ENCODE measurements around the gene KRT5. TPM values are rescaled to one million over a fixed set of nuclear protein-coding genes. Genes with fewer than 3 reads are reported as not detected.

The KRT5 gene
- total RNA-seq, 2 experiments from 2014 or later = not detected

DNA sequence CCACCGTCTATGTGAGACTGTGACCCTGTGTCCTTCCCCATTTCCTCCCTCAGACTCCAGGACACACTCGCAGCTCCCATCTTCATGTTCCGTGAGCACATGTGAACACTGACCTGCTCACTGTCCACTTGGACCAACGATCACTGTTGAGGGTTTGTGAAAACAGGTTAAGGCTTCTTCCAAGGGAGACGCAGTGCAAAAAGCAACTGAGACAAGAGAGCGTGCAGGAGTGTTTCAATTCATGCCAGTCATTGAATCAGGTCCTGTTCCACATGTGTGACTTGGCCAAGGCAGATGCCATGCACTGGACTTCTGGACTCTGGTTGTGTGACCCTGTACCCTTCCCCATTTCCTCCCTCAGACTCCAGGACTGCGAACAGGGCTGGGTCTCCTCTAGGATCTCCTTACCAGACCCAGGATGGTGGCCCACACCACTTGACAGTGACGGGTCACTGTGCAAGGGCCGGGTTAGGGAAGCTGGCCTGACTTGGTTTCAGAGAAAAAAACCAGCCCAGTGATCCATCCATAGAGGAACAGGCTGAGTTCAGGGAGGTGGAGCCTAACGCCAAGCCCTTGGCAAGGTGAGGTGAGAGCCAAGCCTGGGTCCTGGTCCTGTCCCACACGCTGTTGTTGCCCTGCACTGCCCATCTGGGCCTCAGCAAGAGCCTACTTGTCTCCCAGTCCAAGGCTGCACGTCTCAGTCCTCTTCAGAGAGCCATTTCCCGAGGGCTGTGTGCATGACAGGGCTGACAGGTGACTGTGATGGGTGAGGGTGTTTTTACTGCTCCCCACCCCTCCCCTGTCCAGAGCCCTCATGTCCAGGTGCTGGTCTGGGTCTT lies 5.7 kb upstream of the KRT5 start:
- no peaks in the 10 kb centered on the region for H3K9me3 Mint-ChIP-seq (ENCODE audit: low read depth)
- H3K27ac Mint-ChIP-seq = no peak overlapping the region
- ATAC-seq = no peak
- H3K27me3 Mint-ChIP-seq = no peaks in the 10 kb centered on the region
- no peaks in the 10 kb centered on the region for H3K36me3 Mint-ChIP-seq (ENCODE audit: low read depth)
- CTCF ChIA-PET = interaction anchor here (0.5 kb wide), 1 partner anchor 633 kb away, joined by 3 read pairs; no protein-coding TSS in a partner anchor
- no peaks in the 10 kb centered on the region for H3K4me1 Mint-ChIP-seq
- no peak for DNase-seq
- intact Hi-C loops (cut with DNase I, micrococcal nuclease) = no loop called here
- H3K4me3 Mint-ChIP-seq = no peak overlapping the region
- POLR2A ChIA-PET = no interaction called here

DNA sequence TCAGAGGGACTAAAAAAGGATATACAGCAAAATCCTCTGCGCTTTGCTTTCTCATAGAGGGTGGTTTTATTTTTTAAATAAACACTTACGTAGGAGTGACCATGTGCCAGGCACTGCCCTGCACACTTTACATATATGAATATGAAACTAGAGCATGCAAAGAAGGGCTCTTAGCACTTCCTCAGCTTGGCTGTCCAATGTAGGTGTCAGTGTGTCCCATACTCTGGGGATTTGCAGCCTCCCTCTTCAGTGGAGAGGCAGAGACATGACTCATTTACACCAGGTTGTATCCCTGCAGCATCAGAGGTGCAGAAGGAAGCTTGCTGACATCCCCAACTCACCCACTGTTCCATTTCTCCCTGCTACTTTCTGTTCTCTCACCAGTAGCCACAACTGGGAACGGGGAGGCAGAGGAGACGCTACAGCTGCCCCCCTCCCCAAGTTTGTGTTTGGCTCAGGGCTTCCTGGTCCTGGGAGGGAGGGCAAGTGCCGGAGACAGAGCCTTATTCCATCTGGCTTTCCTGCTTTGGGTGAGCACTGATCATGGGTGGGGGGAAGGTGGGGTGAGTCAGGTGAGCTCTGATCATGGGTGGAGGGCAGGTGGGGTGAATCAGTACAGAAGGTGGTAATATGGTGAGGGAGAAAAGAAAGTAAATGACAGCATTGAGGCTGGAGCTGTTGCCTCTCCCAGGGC lies 4.9 kb upstream of the KRT5 start:
- Mint-ChIP-seq H3K36me3 (ENCODE audit: low read depth) (no peaks in the 10 kb centered on the region), H3K27ac (no peak overlapping the region), H3K4me3 (no peak overlapping the region), H3K9me3 (ENCODE audit: low read depth) (no peaks in the 10 kb centered on the region), H3K4me1 (no peaks in the 10 kb centered on the region), H3K27me3 (no peaks in the 10 kb centered on the region)
- ATAC-seq = no peak
- no peak for DNase-seq
- ChIA-PET CTCF (interaction anchor here (0.5 kb wide), 1 partner anchor 632 kb away, joined by 3 read pairs; no protein-coding TSS in a partner anchor), POLR2A (no interaction called here)
- intact Hi-C loops (cut with DNase I, micrococcal nuclease) = no loop called here

- H3K27ac Mint-ChIP-seq = no peak overlapping the region
- CTCF ChIA-PET = interaction anchor here (0.6 kb wide), 1 partner anchor 946 kb away, joined by 3 read pairs; no protein-coding TSS in a partner anchor
- H3K9me3 Mint-ChIP-seq (ENCODE audit: low read depth) = no peaks in the 10 kb centered on the region
- no peak overlapping the region for H3K4me3 Mint-ChIP-seq
- ATAC-seq (no peak), DNase-seq (no peak)
- intact Hi-C loops (cut with DNase I, micrococcal nuclease) = no loop called here
- POLR2A ChIA-PET = no interaction called here
- H3K36me3 Mint-ChIP-seq (ENCODE audit: low read depth) = no peaks in the 10 kb centered on the region
- H3K27me3 Mint-ChIP-seq = no peaks in the 10 kb centered on the region
- H3K4me1 Mint-ChIP-seq = no peaks in the 10 kb centered on the region
These were observed 4.2 kb upstream of the KRT5 start for GRCh38 chr12:52524241-52524897.

GRCh38 chr12:52523824-52524223 lies 3.6 kb upstream of the KRT5 start:
- no peaks in the 10 kb centered on the region for H3K9me3 Mint-ChIP-seq (ENCODE audit: low read depth)
- H3K36me3 Mint-ChIP-seq (ENCODE audit: low read depth) = no peaks in the 10 kb centered on the region
- POLR2A ChIA-PET = no interaction called here
- H3K27ac Mint-ChIP-seq = no peak overlapping the region
- no peaks in the 10 kb centered on the region for H3K4me1 Mint-ChIP-seq
- CTCF ChIA-PET = interaction anchor here (0.6 kb wide), 1 partner anchor 946 kb away, joined by 3 read pairs; no protein-coding TSS in a partner anchor
- intact Hi-C loops (cut with DNase I, micrococcal nuclease) = no loop called here
- no peak for ATAC-seq
- no peak for DNase-seq
- no peak overlapping the region for H3K4me3 Mint-ChIP-seq
- H3K27me3 Mint-ChIP-seq = no peaks in the 10 kb centered on the region

- CTCF ChIA-PET = interaction anchor here (1.0 kb wide), 1 partner anchor 243 kb away, joined by 4 read pairs; no protein-coding TSS in a partner anchor
- Mint-ChIP-seq H3K27ac (no peak overlapping the region), H3K9me3 (ENCODE audit: low read depth) (no peaks in the 10 kb centered on the region), H3K4me3 (no peak overlapping the region), H3K27me3 (no peaks in the 10 kb centered on the region), H3K4me1 (no peaks in the 10 kb centered on the region), H3K36me3 (ENCODE audit: low read depth) (no peaks in the 10 kb centered on the region)
- intact Hi-C loops (cut with DNase I, micrococcal nuclease) = no loop called here
- POLR2A ChIA-PET = no interaction called here
- DNase-seq = no peak
- no peak for ATAC-seq
These were observed 2.3 kb upstream of the KRT5 start for GRCh38 chr12:52522346-52523011.

DNA sequence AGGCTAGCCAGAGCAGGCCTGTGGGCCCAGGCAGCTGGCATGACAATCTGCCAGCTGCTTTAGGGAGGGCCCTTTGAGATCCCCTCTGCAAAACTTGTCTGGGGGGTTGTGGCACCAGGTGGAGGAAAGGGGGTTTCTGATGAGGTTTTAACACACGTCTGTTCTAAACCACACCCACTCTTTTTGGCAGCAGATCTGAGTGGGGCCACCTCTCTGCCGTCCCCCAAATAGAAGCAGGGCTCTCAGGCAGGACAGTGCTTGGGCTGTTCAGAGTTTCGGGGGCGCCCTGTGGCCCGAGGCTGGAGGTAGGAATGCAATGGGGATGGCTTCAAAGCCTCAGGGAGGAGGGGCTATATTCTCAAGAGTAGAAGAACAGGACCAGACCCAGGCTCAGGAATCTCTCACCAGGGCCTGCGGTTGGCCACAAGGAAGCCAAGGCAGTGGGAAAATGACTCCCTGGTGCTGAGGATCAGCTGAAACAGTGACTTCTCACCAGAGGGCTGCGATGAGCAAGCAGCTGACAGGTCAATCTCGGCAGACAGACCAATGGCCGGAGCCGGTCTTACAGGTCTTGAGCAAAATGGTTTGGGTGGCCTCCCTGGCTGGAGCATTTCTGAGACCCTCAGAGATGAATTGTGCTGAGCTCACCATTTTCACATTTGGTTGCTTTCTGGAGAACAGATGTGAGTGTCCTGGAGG lies 1.5 kb upstream of the KRT5 start:
- H3K27ac Mint-ChIP-seq = no peak overlapping the region
- no peaks in the 10 kb centered on the region for H3K4me1 Mint-ChIP-seq
- no peak for ATAC-seq
- no peaks in the 10 kb centered on the region for H3K36me3 Mint-ChIP-seq (ENCODE audit: low read depth)
- H3K9me3 Mint-ChIP-seq (ENCODE audit: low read depth) = no peaks in the 10 kb centered on the region
- no peaks in the 10 kb centered on the region for H3K27me3 Mint-ChIP-seq
- POLR2A ChIA-PET = no interaction called here
- intact Hi-C loops (cut with DNase I, micrococcal nuclease) = no loop called here
- CTCF ChIA-PET = interaction anchor here (1.0 kb wide), 1 partner anchor 243 kb away, joined by 4 read pairs; no protein-coding TSS in a partner anchor
- no peak for DNase-seq
- H3K4me3 Mint-ChIP-seq = no peak overlapping the region

- intact Hi-C loops (cut with DNase I, micrococcal nuclease) = no loop called here
- CTCF ChIA-PET = no interaction called here
These were observed 977 bp upstream of the KRT5 start for GRCh38 chr12:52521175-52521567.

GRCh38 chr12:52519387-52519703 lies 849 bp downstream of the KRT5 start:
- ChIA-PET CTCF (no interaction called here), POLR2A (no interaction called here)
- H3K4me3 Mint-ChIP-seq = no peak overlapping the region
- no peak overlapping the region for H3K27ac Mint-ChIP-seq
- ATAC-seq = no peak
- no peak for DNase-seq
- peaks cover 2% of the 10 kb centered on the region for H3K27me3 Mint-ChIP-seq
- H3K4me1 Mint-ChIP-seq = no peaks in the 10 kb centered on the region
- H3K9me3 Mint-ChIP-seq (ENCODE audit: low read depth) = no peaks in the 10 kb centered on the region
- no peaks in the 10 kb centered on the region for H3K36me3 Mint-ChIP-seq (ENCODE audit: low read depth)
- intact Hi-C loops (cut with DNase I, micrococcal nuclease) = no loop called here

More at GRCh38 chr12:52521175-52521567, 977 bp upstream of the KRT5 start:
- POLR2A ChIA-PET = no interaction called here
- no peak overlapping the region for H3K4me3 Mint-ChIP-seq
- DNase-seq = no peak
- H3K36me3 Mint-ChIP-seq (ENCODE audit: low read depth) = no peaks in the 10 kb centered on the region
- no peak overlapping the region for H3K27ac Mint-ChIP-seq
- ATAC-seq = no peak
- H3K9me3 Mint-ChIP-seq (ENCODE audit: low read depth) = no peaks in the 10 kb centered on the region
- no peaks in the 10 kb centered on the region for H3K4me1 Mint-ChIP-seq
- no peaks in the 10 kb centered on the region for H3K27me3 Mint-ChIP-seq

DNA sequence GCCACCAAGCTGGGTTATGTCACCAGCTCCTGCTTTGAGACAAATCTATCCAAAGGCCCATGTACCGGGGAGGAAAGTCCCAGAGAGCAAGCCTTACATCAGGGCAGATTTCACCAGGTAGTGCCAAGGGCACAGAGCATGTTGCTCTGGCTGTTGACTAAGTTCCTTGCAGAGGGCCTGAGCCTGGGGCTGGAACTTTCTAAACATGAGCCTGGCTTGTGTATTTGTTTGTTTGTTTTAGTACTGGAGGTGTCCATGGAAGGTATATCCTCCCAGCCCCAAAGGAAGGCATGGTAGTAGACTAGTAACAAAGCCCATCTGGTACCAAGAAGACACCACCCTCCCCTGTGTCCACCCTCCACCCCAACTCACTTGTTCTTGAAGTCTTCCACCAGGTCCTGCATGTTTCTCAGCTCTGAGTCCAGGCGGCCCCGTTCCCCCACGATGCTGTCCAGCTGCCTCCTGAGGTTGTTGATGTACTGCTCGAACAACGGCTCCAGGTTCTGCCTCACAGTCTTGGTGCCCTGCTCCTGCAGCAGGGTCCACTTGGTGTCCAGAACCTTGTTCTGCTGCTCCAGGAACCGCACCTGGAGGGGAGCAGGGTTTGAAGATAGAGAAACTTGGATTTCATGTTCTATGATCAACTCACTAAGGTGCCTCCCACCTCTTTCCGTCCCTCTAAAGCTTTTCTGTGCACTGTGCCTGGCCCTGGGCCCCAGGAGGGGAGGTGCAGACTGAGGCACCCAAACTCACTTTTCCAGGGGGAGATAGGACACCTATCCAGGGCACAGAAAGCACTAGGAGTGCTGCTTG lies 1.4 kb downstream of the KRT5 start:
- intact Hi-C loops (cut with DNase I, micrococcal nuclease) = no loop called here
- Mint-ChIP-seq H3K9me3 (ENCODE audit: low read depth) (no peaks in the 10 kb centered on the region), H3K36me3 (ENCODE audit: low read depth) (no peaks in the 10 kb centered on the region), H3K27ac (no peak overlapping the region), H3K27me3 (peaks cover 2% of the 10 kb centered on the region), H3K4me1 (no peaks in the 10 kb centered on the region), H3K4me3 (no peak overlapping the region)
- ATAC-seq = no peak
- CTCF ChIA-PET = no interaction called here
- no peak for DNase-seq
- POLR2A ChIA-PET = no interaction called here

- H3K9me3 Mint-ChIP-seq (ENCODE audit: low read depth) = no peaks in the 10 kb centered on the region
- intact Hi-C loops (cut with DNase I, micrococcal nuclease) = no loop called here
- peaks cover 2% of the 10 kb centered on the region for H3K27me3 Mint-ChIP-seq
- ChIA-PET CTCF (no interaction called here), POLR2A (no interaction called here)
- no peak overlapping the region for H3K27ac Mint-ChIP-seq
- no peak for ATAC-seq
- no peak overlapping the region for H3K4me3 Mint-ChIP-seq
- H3K36me3 Mint-ChIP-seq (ENCODE audit: low read depth) = no peaks in the 10 kb centered on the region
- no peak for DNase-seq
- H3K4me1 Mint-ChIP-seq = no peaks in the 10 kb centered on the region
These were observed 2.3 kb downstream of the KRT5 start for GRCh38 chr12:52517888-52518287.

Data from activated CD4-positive, alpha-beta T cell treated with anti-CD3 and anti-CD28 coated beads for 36 hours (primary cell).